ENCODE data around the gene DGCR8.

Gene DGCR8

DNA sequence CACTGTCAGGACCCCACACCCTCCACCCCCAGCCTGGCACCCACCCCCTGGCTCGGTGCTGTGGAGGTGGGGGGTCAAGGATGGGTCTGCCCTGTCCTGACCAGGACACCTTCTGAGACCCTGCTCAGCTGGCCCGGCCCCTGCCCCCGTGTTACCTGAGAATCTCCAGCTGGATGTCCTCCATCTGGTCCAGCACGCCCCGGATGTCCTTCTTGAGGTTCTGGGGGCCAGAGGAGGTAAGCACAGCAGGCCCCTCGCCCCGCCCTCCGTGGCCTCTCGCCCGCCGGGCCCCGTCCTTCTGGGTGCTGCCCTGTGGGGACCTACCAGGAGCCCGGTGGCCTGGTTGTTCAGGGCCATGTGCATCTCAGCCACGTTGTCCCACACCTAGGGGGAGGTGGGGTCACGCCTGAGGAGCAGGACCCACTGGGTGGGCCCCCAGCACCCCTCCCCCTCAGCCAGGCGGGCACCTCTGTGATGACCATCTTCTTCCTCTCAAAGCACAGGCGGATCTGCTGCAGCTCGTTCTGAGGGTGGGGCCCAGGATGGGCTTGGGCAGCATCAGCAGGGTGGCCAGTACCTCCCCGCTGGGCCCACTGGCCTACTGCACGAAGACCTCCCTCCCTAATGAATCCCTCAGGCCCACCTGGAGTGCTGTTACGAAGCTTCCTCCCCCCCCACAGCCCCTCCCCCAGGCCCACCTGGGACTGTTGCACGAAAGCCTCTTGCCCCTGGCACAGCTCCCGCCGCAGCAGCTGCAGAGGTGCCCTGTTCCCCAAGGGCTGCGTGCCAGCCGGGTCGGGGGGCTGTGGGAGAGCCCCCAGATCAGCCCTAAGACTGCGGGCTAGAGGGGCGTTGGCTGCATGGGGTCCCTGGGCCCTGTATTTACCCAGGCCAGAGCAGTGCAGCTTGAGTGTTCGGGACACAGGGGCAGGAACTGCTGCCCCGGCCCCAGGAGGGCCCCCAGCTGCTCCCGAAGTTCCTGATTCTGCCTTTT is 69.5 kb downstream of the DGCR8 start:
- in situ Hi-C loops (cut with MboI; ENCODE audit: low sequenced_read_pairs) = loop anchor here (10.0 kb wide), 2 partner anchors 125 to 315 kb away; no protein-coding TSS in a partner anchor

DNA sequence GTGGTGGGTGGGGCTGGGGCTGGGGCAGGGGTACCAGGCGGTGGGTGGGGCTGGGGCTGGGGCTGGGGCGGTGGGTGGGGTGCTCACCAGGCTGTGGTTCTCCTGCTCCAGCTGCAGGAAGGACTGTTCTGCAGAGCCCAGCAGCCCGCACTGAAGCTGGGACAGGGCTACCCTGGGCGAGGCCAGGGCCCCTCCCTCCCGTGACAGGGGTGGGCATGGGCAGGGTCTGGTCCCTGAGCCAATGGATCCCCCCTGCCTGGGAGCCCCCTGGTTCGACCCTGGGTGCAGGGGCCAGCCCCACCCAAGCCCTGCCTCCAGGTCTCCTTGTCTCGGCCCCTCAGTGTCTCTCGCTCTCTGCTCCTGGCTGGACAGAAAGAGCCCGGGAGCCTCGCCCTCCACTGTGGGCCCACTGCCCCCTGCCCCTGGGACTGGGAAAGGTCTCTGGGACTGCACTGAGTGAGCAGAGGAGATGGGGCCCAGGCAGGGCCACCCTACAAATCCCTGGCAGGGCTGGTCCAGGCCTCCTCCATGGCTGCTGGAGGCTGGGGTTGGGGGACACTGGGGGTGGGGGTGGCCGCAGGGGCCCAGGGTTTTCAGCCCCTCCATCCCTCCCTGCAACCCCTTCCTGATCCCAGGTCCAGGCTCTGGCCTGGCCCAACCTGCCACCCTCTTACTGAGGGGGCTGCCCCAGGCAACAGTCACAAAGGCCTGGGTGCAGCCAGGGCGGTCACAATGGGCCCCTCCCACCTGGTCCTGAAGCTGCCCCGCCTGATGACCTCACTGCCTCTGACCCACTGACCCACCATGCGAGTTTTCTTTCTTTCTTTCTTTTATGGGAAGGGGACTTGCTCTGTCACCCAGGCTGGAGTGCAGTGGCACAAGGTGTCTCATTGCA is 70.6 kb downstream of the DGCR8 start, which contains the start of gene CCDC188:
CCDC188 (minus strand) TSS at position 675 of the 895 bp plus-strand sequence; CDS start at position 606, 69 bp downstream.
- in situ Hi-C loops (cut with MboI; ENCODE audit: low sequenced_read_pairs) = loop anchor here (10.0 kb wide), 2 partner anchors 124 to 314 kb away; no protein-coding TSS in a partner anchor

DNA sequence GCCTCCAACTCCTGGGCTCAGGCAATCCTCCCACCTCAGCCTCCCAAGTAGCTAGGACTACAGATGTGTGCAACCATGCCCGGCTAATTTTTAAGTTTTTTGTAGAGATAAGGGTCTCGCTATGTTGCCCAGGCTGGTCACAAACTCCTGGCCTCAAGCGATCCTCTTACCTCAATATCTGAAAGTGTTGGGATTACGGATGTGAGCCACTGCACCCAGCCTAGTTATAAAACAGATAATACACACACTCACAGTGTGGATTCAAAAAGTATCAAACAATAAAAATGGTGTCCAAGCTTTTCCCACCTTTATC is 71.2 kb downstream of the DGCR8 start:
- in situ Hi-C loops (cut with MboI; ENCODE audit: low sequenced_read_pairs) = loop anchor here (10.0 kb wide), 2 partner anchors 124 to 314 kb away; no protein-coding TSS in a partner anchor

DNA sequence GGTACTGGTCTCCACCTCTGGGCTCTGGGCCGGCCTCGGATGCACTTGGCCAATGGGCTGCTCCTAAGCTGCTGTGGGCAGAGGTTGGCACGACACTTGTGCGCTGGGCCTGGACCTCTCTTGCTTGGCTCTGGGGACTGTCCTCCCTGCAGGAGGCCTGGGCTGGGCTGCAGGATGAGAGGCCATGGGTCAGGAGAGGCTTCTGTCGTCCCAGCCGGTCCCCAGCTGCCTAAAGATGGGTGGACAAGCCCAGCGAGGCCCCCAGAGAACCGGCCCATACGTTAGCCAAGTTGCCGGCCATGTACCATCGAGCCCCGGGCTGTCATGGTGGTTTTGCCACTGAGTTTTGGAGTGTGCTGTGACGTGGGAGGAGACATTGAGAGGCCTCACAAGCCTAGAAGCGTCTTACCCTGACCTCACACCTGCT is 72.4 kb downstream of the DGCR8 start:
- in situ Hi-C loops (cut with MboI; ENCODE audit: low sequenced_read_pairs) = loop anchor here (10.0 kb wide), 2 partner anchors 122 to 312 kb away; no protein-coding TSS in a partner anchor

DNA sequence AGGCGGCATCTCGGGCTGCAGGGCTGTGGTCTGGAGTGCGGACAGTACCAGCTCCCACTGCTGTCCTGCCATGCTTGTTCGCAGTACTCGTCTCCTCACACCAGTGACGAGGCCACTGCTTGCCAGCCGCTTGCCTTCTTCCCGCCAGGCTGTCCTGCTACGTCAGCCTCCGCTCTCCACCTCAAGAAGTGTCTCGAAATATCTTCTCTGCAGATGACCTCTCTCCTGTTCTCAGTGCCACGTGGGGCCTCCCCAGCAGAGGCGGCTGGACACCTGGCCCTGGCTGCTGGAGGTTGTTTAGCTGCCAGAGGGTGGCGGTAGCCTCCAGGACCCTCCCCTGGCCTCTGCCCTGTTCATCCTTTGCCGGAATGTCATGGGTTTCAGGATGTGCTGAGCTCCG is 73.9 kb downstream of the DGCR8 start:
- in situ Hi-C loops (cut with MboI; ENCODE audit: low sequenced_read_pairs) = loop anchor here (10.0 kb wide), 2 partner anchors 121 to 311 kb away; no protein-coding TSS in a partner anchor

DNA sequence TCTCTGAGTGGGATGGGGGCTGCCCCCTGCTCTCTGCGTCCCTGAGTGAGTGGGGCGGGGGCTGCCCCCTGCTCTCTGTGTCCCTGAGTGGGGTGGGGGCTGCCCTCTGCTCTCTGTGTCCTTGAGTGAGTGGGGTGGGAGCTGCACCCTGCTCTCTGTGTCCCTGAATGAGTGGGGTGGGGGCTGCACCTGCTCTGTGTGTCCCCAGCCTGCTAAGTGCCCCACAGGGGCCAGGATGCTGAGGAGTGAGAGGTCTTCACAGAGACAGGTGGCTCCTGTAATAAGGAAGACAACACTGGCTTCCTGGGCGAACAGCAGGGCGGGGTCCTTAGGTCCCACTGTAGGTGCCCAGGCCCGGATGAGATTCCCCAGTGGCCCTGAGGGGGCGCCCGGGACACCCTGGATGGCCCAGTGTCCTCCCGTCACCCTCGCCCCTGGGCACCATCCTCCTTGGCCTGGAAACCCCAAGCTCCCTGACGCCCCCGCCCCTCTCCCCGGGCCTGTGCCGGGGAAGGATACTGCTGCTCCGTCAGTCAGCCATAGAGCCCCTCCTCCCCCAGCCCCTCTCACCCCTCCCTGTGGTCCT is 74.7 kb downstream of the DGCR8 start:
- in situ Hi-C loops (cut with MboI; ENCODE audit: low sequenced_read_pairs) = loop anchor here (10.0 kb wide), 2 partner anchors 120 to 310 kb away; no protein-coding TSS in a partner anchor

DNA sequence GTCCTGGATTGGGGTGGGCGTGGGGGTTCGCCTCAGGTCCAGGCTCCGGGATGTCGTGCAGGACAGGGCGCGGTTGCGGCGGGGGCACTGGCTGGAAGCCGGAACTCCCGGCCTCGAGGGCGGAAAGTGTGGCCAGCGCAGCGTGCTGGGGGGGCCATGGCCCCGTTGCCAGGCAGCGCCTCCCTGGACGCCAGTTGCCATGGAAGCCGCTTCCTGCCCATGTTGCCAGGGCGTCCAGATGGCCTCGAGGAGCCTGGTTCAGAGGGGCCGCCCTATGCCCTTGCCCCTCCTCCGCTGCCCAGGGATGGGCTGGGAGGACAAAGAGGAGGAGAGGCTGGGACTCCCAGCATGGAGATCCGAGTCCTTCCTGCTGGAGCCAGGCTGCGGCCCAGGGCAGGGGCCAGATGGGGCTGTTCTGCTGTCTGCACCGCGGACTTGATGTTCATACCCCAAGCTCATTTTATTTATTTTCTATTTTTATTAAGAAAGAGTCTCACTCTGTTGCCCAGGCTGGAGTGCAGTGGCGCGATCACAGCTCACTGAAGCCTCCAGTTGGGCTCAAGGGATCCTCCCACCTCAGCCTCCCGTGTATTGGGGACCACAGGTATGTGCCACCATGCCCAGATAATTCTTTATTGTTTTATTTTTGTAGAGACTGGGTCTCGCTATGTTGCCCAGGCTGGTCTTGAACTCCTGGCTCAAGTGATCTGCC is 75.4 kb downstream of the DGCR8 start:
- in situ Hi-C loops (cut with MboI; ENCODE audit: low sequenced_read_pairs) = loop anchor here (10.0 kb wide), 2 partner anchors 119 to 309 kb away; no protein-coding TSS in a partner anchor

DNA sequence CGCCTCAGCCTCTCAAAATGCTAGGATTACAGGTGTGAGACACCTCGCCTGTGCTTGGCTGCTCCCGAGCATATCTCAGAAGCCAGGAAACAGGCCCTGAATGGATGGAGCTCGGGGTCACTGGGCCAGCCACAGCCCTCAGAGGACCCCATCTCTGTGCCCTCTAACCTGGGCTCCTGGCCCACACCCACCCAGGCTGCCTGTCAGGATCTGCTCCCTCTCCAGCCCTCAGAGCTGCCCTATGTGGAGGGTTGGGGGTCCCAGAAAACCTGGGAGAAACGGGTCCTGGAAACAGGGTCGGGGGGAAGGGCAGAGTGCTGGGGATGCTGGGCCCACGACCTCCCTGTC is 76.0 kb downstream of the DGCR8 start:
- in situ Hi-C loops (cut with MboI; ENCODE audit: low sequenced_read_pairs) = loop anchor here (10.0 kb wide), 2 partner anchors 119 to 309 kb away; no protein-coding TSS in a partner anchor

DNA sequence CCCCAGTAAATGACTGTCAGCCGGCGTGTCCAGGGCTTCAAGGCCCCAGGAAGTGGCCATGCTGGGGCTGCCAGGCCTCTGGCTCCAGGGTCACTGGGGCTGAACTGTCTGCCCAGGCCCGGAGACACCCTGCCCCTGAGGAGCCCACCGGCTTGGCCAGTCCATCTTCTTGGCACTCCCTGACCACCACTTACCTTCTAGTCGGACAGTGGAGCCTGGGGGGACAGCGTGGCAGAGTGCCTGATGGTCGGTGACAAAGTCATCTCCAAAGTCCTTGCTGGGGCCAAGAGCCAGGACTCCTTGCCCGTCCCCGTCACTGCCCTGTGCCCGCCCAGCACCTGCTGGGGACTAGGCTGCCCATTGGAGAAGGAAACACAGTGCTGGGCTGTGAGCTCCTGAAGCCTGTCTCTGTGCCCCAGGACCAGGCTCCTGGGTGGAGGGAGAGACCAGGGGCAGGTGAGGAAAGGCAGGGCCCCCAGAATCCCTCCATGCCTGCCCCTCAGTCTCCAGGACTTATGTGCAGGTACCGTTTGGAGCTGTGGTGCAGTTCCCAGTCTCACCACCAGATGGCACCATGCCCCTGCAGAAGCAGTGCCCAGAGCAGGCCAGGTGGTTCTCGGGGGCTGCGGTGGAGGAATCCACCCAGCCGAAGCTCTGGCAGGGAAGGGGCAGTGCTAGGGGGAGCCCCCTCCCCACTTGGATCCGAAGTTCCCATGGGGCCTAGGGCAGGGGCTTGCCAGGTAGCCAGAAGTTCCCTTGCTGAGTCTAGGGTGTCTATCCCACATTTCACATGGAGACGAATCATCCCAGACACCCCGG is 76.8 kb downstream of the DGCR8 start:
- in situ Hi-C loops (cut with MboI; ENCODE audit: low sequenced_read_pairs) = loop anchor here (10.0 kb wide), 2 partner anchors 118 to 308 kb away; no protein-coding TSS in a partner anchor

DNA sequence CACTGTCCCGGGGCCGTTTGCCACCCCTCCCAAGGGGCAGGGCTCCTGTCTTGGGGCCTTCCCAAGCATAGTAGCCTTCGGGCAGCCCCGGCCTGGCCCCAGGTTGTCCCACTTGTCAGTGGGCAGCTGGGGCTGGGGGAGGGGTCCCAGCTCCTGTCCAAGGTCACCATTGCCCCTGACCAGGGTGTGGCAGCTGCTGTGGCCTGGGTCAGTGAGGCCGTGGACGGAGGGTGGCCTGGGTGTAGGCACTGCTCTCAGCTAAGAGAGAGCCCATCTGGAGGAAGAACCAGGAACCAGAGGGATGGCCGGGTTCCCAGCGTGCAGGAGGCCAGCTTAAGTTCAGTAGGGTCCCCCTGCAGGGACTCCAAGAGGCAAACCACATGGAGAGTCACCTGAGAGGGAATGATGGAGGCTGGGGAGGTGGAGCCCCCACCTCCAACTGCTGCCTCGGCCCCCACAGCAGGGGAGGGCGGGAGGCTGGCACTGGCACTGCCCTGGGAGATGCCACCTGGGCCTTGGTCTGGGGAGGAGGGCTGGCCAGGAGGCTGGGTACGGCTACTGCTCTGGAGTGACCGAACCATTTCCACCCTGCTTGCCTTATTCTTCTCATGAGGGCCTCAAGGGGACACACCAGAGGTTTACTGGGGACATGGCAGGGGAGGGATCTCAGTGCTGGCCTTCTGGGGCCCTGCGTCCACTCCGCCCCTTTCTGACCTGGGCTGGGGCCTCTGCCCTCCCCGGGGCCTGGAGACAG is 77.6 kb downstream of the DGCR8 start:
- in situ Hi-C loops (cut with MboI; ENCODE audit: low sequenced_read_pairs) = loop anchor here (10.0 kb wide), 2 partner anchors 117 to 307 kb away; no protein-coding TSS in a partner anchor

DNA sequence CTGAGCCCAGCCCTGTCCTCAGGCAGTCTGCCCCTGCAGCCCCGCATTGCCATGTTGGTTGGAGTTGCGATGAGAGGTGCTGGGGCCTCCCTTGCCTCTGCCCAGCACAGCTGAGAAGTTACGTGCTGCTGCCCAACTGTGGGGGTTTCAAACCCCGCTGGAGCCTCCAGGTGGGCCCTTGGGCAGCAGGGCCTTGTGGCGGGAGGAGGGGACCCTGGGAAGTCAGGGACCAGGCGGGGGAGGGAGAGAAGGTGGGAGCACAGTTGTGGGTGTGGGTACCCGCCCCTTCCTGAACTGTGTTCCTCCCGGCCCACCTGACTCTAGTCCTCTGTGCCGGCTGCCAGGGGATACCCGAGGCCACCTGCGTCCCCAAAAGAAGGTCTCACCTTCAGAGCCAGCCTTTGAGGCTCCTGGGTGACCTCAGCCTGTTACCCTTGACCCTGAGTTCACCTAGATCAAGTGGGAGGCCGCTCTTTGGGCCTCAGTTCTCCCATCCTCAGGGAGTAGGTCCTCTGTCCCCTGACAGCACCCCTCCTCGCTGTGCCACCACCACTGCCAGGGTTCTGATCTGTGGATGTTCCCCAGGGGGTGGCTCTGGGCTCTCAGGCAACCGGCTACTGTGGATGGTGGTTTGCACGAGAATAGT is 78.5 kb downstream of the DGCR8 start:
- in situ Hi-C loops (cut with MboI; ENCODE audit: low sequenced_read_pairs) = loop anchor here (10.0 kb wide), 2 partner anchors 116 to 306 kb away; no protein-coding TSS in a partner anchor

DNA sequence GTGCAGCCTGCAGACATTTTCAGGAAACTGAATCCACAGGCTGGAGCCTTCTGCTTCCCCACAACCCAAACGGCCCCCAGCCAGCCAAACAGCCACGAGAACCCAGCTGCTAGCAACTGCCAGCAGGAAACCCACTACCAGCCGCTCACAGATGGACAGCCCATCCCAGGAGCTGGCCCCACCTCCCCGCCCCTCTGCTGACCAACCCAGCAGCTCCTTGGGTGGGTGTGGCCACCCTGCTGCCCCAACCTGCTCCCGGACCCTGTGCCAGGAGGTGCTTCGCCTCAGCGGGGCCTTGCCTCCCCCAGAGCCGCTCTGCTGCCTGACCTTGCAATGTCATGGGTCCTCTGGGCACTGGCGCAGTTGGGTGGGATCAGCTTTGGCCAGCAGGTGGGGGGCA is 79.0 kb downstream of the DGCR8 start:
- in situ Hi-C loops (cut with MboI; ENCODE audit: low sequenced_read_pairs) = loop anchor here (10.0 kb wide), 2 partner anchors 116 to 306 kb away; no protein-coding TSS in a partner anchor

DNA sequence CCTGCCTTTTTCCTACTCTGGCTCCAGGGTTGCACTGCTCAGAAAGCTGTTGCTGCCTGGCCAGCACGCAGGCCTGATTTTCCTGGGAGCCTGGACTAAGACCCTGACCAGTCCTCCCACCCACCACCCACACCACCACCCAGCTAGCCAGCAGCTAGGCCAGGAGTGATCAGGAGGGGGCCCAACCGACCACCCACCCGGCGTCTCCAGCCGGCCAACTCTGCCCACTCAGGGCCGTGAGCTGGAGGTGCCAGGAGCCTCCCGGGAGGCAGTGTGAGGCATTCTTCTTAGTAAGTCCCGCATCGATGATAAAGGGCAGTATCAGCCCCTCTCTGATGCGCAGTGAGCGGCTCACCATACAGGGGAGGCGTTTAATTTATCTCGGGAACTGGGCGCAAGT is 79.5 kb downstream of the DGCR8 start:
- in situ Hi-C loops (cut with MboI; ENCODE audit: low sequenced_read_pairs) = loop anchor here (10.0 kb wide), 2 partner anchors 115 to 305 kb away; no protein-coding TSS in a partner anchor

DNA sequence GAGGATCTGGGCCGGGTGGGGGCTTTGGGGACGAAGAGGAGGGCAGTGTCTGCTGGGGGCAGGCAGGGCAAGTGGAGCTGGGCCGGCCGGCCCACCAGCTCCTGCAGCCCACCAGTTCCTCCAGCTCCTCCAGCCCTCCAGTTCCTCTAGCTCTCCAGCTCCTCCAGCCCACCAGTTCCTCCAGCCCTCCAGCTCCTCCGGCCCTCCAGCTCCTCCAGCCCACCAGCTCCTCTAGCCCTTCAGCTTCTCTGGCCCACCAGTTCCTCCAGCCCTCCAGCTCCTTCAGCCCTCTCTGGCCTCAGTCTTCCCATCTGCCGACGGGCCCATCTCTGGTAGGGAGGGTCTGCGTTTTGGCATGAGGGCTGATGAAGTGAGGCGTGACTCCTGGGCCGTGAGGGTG is 80.0 kb downstream of the DGCR8 start:
- in situ Hi-C loops (cut with MboI; ENCODE audit: low sequenced_read_pairs) = no loop called here

Measured in HL-60/S4 (cell line).